Ishikawa (cell line): ENCODE results near the gene ALOX5AP.

Experiments used
- FOXM1 ChIP-seq: IDR thresholded peaks from 2 replicates; pipeline ENCODE4 v1.6.1; 2012; ENCODE audit warnings: low read depth, borderline replicate concordance
- REST ChIP-seq: IDR thresholded peaks from 2 replicates; pipeline ENCODE4 v1.6.1; 2012; ENCODE audit warnings: low read depth, mild to moderate bottlenecking

GRCh38 chr13:30744681-30745077 is 9.3 kb downstream of the ALOX5AP start:
- TF ChIP-seq FOXM1 (no peak), REST (no peak)
